ENCODE data around the gene ZNF578.
"Not testable (repeated sequence)": the region's sequence is repeated elsewhere in the genome, so short reads cannot be mapped to it uniquely, and the experiment has no call there.

Gene ZNF578

DNA sequence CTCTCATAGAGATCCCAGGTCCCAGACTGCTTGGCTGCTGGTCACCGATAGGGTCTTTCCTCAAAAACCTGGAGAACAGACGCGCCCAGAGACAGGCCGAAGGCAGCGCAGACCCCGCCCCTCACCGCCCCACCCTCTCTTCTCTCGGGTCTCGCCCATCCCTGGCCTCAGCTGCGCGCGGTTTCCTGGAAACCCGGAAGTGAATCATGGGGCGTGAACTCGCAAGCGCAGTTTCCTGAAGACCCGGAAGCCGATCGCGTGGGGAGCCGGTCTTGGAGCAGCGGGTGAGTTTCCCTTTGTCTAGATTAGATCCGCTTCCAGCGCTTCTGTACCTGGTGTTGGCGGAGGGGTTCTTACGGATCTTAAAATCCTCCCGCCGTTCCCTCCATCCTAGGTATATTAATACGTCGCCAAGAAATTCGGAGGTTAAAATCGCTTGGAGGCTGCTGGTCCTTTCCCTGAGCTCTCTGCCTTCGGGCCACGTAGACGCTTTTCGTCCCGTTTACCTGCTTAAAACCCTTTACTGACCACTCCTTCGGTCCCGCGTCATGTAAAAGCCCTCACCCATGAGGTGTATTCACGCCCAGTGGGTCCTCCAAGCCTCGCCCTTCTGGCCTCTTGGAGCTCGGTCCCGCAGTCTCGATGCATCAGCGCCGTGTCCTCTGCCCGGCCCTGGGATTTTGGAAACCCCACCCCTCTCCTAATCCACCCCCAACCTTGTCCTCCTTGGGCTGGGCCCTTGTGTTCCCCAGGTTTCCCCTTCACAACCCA lies at the start of gene ZNF578:
Gene ZNF578 (plus strand): TSS at position 230 of the 771 bp plus-strand sequence. CDS start 48,293 bp downstream, outside the sequence.
- peaks cover 31% of the 10 kb centered on the region for H3K9me3 Mint-ChIP-seq
- H3K27ac Mint-ChIP-seq: no peak within 1 kb of the TSS
- H3K4me1 Mint-ChIP-seq: peaks cover 3% of the 10 kb centered on the region
- peaks cover 43% of the 10 kb centered on the region for H3K36me3 Mint-ChIP-seq
- H3K27me3 Mint-ChIP-seq: peaks cover 9% of the 10 kb centered on the region
- peak; percentile 11 to 14 for DNase-seq (ENCODE audit: low spot score in 2 of 2)
- ATAC-seq (ENCODE audit: low read depth): peak; percentile 75
- peak within 1 kb of the TSS; percentile 81 for H3K4me3 Mint-ChIP-seq

DNA sequence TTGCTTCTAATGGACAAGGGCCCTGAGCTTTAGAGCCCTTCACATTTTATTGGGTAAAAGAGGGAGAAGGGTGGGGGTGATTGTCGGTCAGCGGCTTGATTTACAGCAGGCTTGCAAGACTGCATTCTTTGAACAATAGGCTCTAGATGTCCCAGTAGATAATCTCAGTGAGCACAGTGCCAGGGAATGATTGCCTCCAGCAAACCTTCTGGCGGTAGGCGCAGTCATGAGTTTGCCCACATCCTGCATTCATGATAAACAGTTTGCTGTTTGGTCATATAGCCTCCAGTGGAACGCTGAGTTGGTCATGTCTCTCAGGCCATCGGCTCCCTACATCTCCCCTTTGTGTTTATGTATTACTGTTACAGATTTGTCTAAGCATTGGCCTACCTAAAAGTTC lies 43.1 kb upstream of the ZNF578 start:
- Mint-ChIP-seq H3K27me3 (no peaks in the 10 kb centered on the region), H3K27ac (no peak overlapping the region), H3K36me3 (peaks cover 77% of the 10 kb centered on the region), H3K9me3 (peaks cover 6% of the 10 kb centered on the region), H3K4me1 (no peaks in the 10 kb centered on the region), H3K4me3 (no peak overlapping the region)
- DNase-seq (ENCODE audit: low spot score in 2 of 2) (no peak), ATAC-seq (ENCODE audit: low read depth) (no peak)

DNA sequence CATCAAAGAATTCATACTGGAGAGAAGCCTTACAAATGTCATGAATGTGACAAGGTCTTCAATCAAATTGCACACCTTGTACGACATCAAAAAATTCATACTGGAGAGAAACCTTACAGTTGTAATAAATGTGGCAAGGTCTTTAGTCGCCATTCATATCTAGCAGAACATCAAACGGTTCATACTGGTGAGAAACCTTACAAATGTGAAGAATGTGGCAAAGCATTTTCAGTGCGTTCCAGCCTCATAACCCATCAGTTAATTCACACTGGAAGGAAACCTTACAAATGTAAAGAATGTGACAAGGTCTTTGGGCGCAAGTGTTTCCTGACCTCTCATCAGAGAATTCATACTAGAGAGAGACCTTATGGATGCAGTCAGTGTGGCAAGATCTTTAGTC lies 37.6 kb upstream of the ZNF578 start:
- peaks cover 13% of the 10 kb centered on the region for H3K9me3 Mint-ChIP-seq
- H3K27me3 Mint-ChIP-seq: no peaks in the 10 kb centered on the region
- no peak overlapping the region for H3K4me3 Mint-ChIP-seq
- no peak for ATAC-seq (ENCODE audit: low read depth)
- H3K36me3 Mint-ChIP-seq: peaks cover 32% of the 10 kb centered on the region
- H3K4me1 Mint-ChIP-seq: no peaks in the 10 kb centered on the region
- H3K27ac Mint-ChIP-seq: no peak overlapping the region
- no peak for DNase-seq (ENCODE audit: low spot score in 2 of 2)

DNA sequence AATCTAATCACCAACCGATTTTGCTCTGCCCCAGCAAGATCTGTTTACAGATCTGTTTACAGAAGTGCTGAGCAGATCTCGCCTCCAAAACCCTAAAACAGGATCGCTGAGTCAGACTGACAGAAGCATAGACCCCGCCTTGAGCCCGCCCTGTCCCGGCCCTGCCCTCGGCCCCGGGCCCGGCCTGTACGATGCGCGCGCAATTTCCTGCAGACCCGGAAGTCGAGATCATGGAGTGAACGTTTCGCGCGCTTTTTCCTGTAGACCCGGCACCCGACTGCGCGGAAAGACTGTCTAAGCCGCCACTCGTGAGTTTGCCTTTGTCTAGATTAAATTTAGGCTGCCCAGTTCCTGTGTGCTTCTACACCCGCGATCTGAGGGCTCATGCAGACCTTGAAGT lies 24.4 kb upstream of the ZNF578 start, which contains the start of gene ZNF534:
Gene ZNF534 (plus strand): TSS at position 212 of the 400 bp plus-strand sequence. CDS start 2,327 bp downstream, outside the sequence.
- Mint-ChIP-seq H3K4me3 (no peak within 1 kb of the TSS), H3K9me3 (peaks cover 9% of the 10 kb centered on the region), H3K27me3 (no peaks in the 10 kb centered on the region), H3K36me3 (peaks cover 33% of the 10 kb centered on the region), H3K4me1 (no peaks in the 10 kb centered on the region), H3K27ac (no peak within 1 kb of the TSS)
- DNase-seq (ENCODE audit: low spot score in 2 of 2): no peak
- ATAC-seq (ENCODE audit: low read depth): no peak

DNA sequence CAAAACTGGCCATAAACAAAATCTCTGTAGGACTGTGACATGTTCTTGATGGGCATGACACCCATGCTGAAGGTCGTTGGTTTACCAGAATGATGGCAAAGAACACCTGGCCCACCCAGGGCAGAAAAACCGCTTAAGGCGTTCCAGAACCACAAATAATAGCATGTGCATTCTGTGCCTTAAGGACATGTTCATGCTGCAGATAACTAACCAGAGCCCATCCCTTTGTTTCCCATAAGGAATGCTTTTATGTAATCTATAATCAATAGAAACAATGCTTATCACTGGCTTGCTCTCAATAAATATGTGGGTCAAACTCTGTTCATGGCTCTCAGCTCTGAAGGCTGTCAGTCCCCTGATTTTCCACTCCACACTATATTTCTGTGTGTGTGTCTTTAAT lies 11.2 kb upstream of the ZNF578 start:
- Mint-ChIP-seq H3K4me3 (no peak overlapping the region), H3K36me3 (peaks cover 8% of the 10 kb centered on the region), H3K27ac (no peak overlapping the region), H3K9me3 (peaks cover 19% of the 10 kb centered on the region), H3K4me1 (no peaks in the 10 kb centered on the region), H3K27me3 (no peaks in the 10 kb centered on the region)
- no peak for ATAC-seq (ENCODE audit: low read depth)
- no peak for DNase-seq (ENCODE audit: low spot score in 2 of 2)

DNA sequence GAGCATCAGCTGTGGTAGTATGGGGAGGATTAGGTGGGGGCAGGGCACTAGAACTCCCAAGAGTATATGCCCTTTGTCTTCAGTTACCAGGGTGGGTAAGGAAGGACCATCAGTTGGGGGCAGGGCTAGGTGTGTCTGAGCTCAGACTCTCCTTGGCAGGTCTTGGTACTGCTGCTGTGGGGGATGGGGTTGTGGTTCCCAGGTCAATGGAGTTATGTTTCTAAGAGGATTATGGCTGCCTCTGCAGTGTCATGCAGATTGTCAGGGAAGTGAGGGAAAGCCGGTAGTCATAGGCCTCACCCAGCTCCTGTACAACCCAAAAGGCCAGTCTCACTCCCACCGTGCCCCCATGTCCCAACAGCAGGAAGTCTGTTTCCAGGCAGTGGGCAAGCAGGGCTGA lies 8.8 kb upstream of the ZNF578 start:
- Mint-ChIP-seq H3K27ac (no peak overlapping the region), H3K27me3 (peaks cover 2% of the 10 kb centered on the region), H3K9me3 (peaks cover 16% of the 10 kb centered on the region), H3K4me1 (no peaks in the 10 kb centered on the region), H3K36me3 (peaks cover 2% of the 10 kb centered on the region), H3K4me3 (no peak overlapping the region)
- no peak for DNase-seq (ENCODE audit: low spot score in 2 of 2)
- no peak for ATAC-seq (ENCODE audit: low read depth)

DNA sequence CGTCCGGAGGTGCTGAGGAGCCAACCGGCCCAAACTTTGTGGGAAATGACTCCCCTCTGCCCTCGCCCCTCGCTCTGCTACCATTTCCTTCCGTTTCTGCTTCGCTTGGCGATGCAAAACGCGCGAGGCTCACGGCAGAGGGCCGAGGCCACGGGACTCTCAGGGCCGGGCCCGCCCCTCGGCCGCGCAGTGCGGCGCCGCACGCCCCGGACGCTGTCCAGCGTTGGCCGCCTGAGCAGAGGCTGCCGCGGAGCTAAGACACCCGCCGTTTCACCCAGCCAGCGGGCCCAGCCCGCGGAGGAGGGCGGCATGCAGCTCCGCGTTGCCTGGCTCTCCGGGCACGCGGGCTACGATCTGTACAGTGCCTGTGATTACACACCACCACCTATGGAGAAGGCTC lies 2.1 kb upstream of the ZNF578 start:
- H3K27me3 Mint-ChIP-seq: peaks cover 9% of the 10 kb centered on the region

DNA sequence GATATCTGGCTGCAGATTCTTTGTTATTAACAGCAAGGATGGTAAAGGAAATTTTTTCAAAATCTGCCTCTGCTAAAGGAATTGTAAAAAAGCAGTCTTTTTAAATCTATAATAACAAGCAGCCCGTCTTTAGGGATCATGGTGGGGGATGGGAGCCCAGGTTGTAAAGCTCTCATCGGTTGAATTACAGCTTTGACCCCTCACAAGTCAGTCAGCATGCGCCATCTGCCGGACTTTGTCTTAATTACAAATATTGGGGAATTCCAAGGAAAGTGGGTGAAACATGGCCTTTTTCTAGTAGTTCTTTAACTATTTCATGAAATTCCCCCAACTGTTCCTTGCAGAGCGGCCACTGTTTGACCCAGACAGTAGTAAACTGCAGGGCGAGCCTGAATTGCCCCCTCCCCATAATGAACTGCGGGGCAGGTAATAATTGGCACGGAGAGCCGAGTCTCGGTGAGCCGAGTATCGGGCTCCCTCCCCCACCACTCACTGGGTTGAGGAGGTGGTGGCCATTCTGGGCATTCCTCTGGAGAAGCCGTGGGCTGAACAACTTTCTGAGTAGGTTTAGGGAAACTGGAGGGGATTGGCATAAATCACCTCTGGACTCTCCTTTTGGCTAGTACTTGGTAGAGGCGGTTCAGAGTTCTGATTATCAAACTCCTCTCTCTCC lies 11.6 kb downstream of the ZNF578 start:
- Mint-ChIP-seq H3K27ac (no peak overlapping the region), H3K4me1 (no peaks in the 10 kb centered on the region), H3K4me3 (no peak overlapping the region), H3K9me3 (peaks cover 22% of the 10 kb centered on the region), H3K36me3 (peaks cover 19% of the 10 kb centered on the region), H3K27me3 (no peaks in the 10 kb centered on the region)
- no peak for DNase-seq (ENCODE audit: low spot score in 2 of 2)
- ATAC-seq (ENCODE audit: low read depth): no peak

More for the DNA sequence above, 2.1 kb upstream of the ZNF578 start:
- peaks cover 25% of the 10 kb centered on the region for H3K36me3 Mint-ChIP-seq
- no peak overlapping the region for H3K27ac Mint-ChIP-seq
- no peak overlapping the region for H3K4me3 Mint-ChIP-seq
- peaks cover 35% of the 10 kb centered on the region for H3K9me3 Mint-ChIP-seq
- ATAC-seq (ENCODE audit: low read depth): no peak
- DNase-seq (ENCODE audit: low spot score in 2 of 2): no peak
- H3K4me1 Mint-ChIP-seq: peaks cover 3% of the 10 kb centered on the region

DNA sequence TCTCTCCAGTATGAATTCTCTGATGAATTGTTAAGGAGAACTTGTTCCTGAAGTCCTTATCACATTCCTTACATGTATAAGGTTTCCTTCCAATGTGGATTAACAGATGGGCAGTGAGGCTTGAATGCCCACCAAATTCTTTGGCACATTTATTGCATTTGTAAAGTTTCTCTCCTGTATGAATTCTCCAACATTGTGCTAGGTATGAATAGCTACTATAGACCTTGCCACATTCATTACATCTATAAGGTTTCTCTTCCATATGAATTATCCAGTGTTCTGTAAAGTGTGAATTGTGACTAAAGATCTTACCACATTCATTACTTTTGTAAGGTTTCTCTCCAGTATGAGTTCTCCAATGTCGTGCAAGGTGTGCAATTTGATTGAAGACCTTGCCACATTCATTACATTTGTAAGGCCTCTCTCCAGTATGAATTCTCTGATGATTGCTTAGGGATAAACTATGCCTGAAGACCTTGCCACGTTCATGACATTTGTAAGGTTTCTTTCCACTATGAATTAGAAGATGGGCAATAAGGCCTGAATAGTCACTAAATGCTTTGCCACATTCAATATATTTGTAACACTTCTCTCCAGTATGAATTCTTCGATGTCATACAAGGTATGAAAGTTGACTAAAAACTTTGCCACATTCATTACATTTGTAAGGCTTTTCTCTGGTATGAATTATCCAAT lies 20.4 kb downstream of the ZNF578 start:
- H3K9me3 Mint-ChIP-seq: peaks cover 20% of the 10 kb centered on the region
- H3K4me3 Mint-ChIP-seq: no peak overlapping the region
- H3K27me3 Mint-ChIP-seq: no peaks in the 10 kb centered on the region
- H3K27ac Mint-ChIP-seq: no peak overlapping the region
- no peaks in the 10 kb centered on the region for H3K4me1 Mint-ChIP-seq
- DNase-seq (ENCODE audit: low spot score in 2 of 2): no peak
- no peak for ATAC-seq (ENCODE audit: low read depth)
- peaks cover 15% of the 10 kb centered on the region for H3K36me3 Mint-ChIP-seq

DNA sequence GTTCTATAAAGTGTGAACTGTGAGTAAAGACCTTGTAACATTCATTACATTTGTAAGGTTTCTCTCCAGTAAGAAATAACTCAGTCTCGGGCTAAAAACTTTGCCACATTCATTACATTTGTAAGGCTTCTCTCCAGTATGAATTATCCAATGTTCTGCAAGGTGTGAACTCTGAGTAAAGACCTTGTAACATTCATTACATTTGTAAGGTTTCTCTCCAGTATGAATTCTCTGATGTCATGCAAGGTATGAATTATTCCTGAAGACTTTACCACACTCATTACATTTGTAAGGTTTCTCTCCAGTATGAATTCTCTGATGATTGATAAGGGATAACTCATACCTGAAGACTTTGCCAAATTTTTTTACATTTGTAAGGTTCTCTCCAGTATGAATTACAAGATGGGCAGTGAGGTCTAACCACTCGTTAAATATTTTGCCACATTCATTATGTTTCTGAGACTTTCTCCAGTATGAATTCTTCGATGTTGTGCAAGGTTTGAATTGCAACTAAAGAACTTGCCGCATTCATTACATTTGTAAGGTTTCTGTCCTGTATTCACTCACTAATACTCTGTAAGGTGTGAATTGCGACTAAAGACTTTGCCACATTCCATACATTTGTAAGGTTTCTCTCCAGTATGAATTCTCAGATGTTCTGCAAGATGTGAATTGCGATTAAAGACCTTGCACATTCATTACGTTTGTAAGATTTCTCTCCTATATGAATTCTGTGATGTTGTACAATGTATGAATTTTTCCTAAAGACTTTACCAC lies 21.2 kb downstream of the ZNF578 start:
- Mint-ChIP-seq H3K27me3 (no peaks in the 10 kb centered on the region), H3K4me3 (no peak overlapping the region), H3K36me3 (peaks cover 15% of the 10 kb centered on the region), H3K9me3 (peaks cover 19% of the 10 kb centered on the region), H3K4me1 (no peaks in the 10 kb centered on the region), H3K27ac (no peak overlapping the region)
- DNase-seq (ENCODE audit: low spot score in 2 of 2) (no peak), ATAC-seq (ENCODE audit: low read depth) (no peak)

DNA sequence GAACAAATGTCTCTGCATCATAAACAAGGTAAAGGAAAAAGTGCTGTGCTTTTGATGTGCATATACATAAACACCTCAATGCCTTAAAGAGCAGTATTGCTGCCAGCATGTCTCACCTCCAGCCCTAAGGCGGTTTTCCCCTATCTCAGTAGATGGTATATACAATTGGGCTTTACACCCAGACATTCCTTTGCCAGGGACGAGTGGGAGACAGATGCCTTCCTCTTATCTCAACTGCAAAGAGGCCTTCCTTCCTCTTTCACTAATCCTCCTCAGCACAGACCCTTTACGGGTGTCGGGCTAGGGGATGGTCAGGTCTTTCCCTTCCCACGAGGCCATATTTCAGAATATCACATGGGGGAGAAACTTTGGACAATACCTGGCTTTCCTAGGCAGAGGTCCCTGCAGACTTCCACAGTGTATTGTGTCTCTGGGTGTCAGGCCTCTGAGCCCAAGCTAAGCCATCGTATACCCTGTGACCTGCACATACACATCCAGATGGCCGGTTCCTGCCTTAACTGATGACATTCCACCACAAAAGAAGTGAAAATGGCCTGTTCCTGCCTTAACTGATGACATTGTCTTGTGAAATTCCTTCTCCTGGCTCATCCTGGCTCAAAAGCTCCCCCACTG lies 30.9 kb downstream of the ZNF578 start:
- Mint-ChIP-seq H3K9me3 (peaks cover 23% of the 10 kb centered on the region), H3K36me3 (peaks cover 11% of the 10 kb centered on the region)
- not testable (repeated sequence) for DNase-seq (ENCODE audit: low spot score in 2 of 2); H3K27me3 Mint-ChIP-seq; H3K4me1 Mint-ChIP-seq; ATAC-seq (ENCODE audit: low read depth); H3K27ac Mint-ChIP-seq; H3K4me3 Mint-ChIP-seq

DNA sequence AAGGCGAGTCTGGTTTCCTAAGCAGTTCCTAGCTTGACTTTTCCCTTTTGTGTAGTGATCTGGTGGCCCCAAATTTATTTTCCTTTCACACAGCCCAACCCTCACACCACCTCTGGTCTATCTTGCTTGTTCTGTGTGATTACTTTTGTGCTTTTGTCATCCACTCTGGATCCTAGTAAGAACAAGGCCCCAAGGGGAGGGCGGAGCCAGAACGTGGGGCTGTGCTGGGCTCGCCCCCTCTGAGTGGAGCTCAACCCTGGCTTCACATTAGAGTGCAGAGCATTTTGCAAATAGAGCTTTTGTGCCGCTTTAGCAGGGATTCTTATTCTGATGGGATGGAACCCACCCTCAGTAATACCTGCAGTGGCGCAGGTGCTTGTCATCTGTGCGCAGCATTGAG lies 31.7 kb downstream of the ZNF578 start:
- DNase-seq (ENCODE audit: low spot score in 2 of 2); H3K27me3 Mint-ChIP-seq; H3K4me1 Mint-ChIP-seq; ATAC-seq (ENCODE audit: low read depth); H3K27ac Mint-ChIP-seq; H3K4me3 Mint-ChIP-seq: not testable (repeated sequence)
- peaks cover 11% of the 10 kb centered on the region for H3K36me3 Mint-ChIP-seq
- H3K9me3 Mint-ChIP-seq: peaks cover 23% of the 10 kb centered on the region

DNA sequence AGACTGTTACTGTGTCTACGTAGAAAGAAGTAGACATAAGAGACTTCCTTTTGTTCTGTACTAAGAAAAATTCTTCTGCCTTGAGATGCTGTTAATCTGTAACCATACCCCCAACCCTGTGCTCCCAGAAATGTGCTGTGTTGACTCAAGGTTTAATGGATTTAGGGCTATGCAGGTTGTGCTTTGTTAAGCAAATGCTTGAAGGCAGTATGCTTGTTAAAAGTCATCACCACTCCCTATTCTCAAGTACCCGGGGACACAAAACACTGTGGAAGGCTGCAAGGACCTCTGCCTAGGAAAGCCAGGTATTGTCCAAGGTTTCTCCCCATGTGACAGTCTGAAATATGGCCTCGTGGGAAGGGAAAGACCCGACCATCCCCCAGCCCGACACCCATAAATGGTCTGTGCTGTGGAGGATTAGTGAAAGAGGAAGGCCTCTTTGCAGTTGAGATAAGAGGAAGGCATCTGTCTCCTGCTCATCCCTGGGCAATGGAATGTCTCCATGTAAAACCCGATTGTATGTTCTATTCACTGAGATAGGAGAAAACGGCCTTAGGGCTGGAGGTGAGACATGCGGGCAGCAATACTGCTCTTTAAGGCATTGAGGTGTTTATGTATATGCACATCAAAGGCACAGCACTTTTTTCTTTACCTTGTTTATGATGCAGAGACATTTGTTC lies 32.3 kb downstream of the ZNF578 start:
- ATAC-seq (ENCODE audit: low read depth); H3K4me3 Mint-ChIP-seq; H3K27ac Mint-ChIP-seq; DNase-seq (ENCODE audit: low spot score in 2 of 2); H3K27me3 Mint-ChIP-seq; H3K4me1 Mint-ChIP-seq: not testable (repeated sequence)
- peaks cover 11% of the 10 kb centered on the region for H3K36me3 Mint-ChIP-seq
- peaks cover 25% of the 10 kb centered on the region for H3K9me3 Mint-ChIP-seq

All from memory B cell (primary cell).